ENCODE data around the gene VAT1L.

DNA sequence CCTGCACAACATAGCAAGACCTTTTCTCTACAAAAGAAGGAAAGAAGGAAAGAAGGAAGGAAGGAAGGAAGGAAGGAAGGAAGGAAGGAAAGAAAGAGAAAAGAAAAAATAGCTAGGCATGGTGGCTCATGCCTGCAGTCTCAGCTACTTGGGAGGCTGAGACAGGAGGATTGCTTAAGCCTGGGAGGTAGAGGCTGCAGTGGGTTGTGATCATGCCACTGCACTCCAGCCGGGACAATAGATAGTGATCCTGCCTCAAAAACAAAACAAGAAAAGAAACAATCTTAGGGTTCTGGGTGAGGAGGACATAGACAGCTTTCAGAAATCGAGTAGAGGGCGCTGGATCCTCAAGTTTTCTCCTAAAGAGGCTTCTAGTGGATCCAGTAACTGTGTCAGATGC, 174.3 kb downstream of the VAT1L start:
- TF ChIP-seq, protein P1, sequence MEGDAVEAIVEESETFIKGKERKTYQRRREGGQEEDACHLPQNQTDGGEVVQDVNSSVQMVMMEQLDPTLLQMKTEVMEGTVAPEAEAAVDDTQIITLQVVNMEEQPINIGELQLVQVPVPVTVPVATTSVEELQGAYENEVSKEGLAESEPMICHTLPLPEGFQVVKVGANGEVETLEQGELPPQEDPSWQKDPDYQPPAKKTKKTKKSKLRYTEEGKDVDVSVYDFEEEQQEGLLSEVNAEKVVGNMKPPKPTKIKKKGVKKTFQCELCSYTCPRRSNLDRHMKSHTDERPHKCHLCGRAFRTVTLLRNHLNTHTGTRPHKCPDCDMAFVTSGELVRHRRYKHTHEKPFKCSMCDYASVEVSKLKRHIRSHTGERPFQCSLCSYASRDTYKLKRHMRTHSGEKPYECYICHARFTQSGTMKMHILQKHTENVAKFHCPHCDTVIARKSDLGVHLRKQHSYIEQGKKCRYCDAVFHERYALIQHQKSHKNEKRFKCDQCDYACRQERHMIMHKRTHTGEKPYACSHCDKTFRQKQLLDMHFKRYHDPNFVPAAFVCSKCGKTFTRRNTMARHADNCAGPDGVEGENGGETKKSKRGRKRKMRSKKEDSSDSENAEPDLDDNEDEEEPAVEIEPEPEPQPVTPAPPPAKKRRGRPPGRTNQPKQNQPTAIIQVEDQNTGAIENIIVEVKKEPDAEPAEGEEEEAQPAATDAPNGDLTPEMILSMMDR (IDR thresholded peaks at IDR 0.05), result no peak
- no peak for TF ChIP-seq POLR2A (IDR thresholded peaks at IDR 0.05)

Measured in right lobe of liver (tissue), 4 donors.